Measurements from ENCODE around the gene ABHD13.
"Not testable (repeated sequence)": the region's sequence is repeated elsewhere in the genome, so short reads cannot be mapped to it uniquely, and the experiment has no call there.

The ABHD13 gene

DNA sequence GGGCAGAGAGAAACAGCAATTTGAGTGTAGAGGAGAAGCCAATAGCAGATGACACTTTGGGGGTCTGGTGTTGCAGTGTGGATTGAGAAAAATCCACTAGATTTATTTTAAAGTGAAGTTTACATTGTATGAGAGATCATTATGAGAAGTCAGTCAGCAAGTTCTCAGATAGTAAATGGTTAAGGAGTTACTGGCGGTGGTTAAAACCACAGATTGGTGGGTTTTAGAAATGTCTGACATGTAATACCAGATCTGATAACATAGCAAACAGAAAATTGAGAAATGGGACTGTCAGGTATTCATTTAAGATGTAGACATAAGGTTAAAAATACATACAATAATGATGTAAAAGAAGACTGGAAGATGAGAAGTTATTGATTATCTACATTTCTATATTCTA lies 7.2 kb downstream of the ABHD13 start:
- no peak for DNase-seq

DNA sequence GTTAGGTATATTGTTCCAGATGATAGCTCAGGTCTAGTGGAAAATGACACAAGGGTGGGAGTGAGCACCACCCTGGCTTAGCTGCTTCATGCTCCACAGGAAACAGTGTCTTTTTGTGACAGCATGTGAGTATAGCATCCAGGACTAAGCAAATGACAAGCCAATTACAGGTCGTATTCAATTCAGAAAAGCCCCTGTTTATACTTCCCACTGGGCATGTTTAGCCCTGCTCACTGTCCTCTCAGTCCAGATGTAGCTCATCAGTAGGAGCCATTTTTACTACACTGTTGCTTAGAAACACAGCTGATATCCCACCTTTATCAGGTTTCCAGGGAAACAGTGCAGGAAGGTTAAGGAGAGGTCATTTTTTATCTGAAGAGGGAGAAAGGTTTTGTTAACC lies 8.0 kb downstream of the ABHD13 start:
- DNase-seq, result no peak

DNA sequence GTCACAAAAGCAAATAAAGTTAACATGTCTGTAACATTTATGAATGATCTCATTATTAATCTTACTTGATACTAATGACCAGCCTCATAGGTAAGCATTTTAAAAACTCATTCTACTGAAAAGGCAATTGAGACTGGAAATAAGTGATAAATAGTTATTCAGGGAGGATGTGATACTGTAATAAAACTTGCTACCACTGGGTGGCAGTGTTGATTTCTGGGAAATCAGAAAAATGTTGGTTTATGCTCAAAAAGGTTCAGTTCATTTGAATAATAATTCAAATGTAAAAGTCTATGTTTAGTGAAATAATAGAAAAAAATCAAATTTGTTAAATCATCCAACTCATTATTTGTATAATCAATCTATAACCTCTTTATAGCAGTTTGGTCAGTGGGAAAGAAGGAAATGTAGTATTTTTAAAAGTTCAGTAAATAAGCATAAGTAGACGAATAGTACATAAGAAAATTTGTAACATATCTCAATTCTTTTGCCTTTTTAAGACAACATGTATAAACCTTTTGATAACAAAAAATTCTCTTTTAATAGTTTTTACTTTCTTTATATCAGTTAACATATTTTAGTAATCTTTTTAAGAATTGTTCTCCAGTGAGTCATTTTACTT lies 9.6 kb downstream of the ABHD13 start:
- DNase-seq, result no peak

DNA sequence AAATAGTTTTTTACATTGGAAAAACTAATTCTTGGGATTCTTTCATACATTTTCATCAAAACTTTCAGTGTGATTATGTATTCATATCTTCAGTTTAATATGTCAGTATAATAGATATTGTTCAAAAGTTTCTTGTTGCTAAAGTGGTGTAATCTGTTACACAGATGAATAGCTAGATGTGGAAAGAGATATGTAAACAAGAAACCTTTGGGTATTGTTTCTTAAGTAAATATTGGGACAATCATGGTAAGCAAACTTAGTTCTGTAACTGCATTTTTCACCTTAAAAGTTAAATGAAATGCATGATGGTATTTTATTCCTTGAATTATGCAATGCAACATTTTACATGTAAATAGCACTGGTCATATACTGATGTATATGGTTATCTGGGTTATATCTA lies 12.2 kb downstream of the ABHD13 start:
- no peak for DNase-seq

DNA sequence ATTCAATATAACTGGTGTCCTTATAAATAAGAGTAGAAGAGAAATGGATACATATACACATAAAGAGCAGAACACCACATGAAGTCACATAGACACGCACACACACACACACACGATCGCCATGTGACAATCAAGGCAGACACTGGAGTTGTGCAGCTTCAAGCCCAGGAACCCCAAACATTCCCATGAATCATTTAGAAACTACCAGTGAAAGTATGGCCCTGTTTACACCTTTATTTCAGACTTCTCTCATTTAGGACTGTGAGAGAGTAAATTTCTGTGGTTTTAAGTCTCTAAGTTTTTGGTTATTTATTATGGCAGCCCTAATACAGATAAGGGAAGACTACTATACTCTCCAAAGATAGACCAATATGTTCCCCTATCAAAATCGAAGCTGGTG lies 31.0 kb downstream of the ABHD13 start:
- no peak for DNase-seq

DNA sequence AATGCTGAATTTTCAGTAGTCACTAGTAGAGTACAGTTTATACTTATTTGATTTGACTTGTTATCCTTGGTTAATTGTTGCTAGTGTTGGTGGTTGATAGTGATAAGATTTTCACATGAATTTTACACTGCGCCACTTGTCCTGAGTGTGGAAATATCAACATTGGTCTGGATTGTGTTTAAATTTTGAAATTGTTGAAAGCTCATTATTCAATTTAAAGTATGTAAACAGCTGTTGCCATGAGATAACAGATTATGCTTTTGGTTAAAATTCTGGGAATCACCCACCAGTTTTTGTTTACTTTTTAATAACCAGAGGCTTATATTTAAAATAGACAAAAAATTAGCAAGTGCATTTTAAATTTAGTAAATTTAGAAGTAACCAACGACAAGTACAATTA lies 39.1 kb downstream of the ABHD13 start:
- no peak for DNase-seq

DNA sequence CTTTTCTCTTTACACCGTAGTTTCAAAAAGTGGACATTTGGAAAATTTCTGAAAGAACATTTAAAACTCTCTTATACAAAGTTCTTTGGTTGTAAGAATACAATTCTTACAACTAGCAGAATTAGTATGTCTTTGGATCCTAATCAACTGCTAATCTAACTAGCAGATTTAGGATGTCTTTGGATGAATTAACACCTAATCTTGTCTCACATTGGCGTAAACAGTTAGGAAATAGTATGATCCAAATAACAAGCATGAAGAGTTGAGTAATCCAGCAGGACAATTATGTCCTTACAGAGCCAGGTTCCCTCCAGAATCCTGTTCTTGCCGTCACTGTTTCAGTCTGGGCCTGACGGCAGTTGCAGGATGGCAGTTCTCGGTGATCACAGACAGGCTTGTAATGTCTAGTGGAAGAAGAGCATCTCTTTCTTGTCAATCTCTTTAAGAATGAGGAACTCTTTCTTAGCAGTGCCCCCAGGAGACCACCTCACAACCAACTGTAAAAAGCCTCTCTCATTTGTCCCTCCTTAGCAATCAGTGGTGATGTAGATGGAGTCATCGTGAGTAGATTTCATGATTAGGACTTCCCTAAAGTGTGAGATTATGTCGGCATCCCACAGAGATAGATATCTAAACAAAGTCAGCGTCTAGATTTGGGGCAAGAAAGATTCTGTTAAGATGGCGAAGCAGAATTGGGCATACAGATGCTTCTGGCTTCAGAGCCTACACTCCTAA lies 45.6 kb downstream of the ABHD13 start:
- no peak for DNase-seq

DNA sequence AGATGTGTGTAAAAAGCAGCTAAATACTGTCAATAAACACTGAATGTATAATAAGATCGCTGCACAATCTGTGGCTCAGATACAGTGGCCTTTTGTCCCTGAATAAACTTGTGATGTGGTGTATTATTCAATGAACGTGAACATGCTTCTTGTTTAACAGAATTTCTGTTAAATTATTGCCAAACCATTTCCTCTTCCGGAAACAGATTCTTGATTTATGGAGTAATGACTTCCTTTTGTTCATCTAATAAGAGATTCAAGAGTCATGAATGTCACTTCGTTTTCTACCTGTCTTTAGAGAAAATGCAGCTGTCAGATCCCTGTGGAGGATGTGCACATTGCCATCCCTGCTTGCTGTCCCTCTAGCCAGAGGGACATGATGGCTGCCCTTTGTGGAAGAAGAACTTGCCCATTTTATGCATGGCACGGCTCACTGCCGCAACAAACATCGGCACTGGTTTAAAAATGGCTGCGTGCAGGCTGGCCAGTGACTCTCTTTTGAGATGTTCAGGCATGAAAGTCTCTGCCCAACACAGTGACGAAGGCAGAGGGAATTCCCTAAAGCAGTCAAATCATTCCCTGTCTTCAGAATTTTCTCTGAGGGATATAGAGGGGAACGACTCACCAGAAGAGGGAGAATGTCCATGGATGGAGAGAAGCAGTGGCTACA lies 48.3 kb downstream of the ABHD13 start:
- no peak for DNase-seq

DNA sequence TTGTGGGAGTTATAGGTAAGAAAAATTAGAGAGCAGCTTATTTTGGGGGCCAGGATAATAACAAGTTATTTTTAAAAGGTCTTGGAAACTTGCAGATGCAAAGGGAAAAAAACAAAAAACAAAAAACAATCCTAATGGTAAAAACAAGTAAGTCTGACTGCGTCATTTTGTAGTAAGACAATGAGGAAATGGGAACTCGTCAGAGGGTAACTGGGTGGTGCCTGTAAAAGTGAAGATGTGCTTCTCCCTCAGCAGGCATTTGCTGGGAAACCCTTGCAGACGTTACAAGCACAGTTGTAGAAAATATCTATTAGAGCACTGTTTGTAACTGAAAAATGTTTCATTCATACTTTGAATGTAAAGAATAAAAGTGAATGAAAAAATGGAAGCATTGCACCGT lies 49.2 kb downstream of the ABHD13 start:
- DNase-seq, result no peak

DNA sequence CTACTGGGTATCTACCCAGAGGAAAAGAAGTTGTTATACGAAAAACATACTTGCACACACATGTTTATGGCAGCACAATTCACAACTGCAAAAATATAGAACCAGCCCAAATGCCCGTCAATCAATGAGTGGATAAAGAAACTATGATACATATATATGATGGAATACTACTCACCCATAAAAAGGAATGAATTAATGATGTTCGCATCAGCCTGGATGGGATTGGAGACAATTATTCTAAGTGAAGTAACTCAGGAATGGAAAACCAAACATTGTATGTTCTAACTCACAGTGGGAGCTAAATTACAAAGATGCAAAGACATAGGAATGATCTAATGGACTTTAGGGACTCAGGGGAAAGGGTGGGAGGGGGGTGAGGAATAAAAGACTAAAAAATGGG lies 49.7 kb downstream of the ABHD13 start:
- not testable (repeated sequence) for DNase-seq

DNA sequence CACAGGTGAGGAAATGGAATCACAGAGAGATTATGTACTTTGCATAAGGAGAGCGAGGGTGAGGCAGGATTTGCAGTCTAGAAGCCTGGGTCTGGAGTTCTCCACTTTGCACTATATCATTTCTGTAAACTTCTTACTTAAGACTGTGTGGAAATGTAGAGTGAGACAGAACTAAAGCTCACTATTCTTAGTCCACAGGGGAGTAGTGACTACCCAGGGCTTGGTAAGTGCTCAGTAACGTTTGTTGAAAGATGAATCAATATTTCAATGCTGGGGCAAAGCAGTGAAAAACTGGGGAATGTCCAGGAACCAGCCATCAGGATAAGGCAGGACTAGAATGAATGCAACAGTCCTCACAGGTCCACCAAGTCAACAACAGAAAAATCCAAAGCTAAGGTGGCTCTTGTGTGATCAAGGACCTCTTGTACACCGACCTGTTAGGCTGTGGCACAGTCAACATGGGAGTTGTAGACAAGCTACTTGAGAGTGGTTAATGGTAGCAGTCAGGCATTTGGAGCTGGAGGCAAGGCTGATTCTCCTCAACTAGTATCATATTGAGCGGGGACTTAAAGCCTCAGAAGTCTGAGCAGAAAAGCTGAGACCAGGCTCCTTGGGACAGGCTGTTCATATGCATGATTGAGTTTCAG lies 50.4 kb downstream of the ABHD13 start:
- no peak for DNase-seq

DNA sequence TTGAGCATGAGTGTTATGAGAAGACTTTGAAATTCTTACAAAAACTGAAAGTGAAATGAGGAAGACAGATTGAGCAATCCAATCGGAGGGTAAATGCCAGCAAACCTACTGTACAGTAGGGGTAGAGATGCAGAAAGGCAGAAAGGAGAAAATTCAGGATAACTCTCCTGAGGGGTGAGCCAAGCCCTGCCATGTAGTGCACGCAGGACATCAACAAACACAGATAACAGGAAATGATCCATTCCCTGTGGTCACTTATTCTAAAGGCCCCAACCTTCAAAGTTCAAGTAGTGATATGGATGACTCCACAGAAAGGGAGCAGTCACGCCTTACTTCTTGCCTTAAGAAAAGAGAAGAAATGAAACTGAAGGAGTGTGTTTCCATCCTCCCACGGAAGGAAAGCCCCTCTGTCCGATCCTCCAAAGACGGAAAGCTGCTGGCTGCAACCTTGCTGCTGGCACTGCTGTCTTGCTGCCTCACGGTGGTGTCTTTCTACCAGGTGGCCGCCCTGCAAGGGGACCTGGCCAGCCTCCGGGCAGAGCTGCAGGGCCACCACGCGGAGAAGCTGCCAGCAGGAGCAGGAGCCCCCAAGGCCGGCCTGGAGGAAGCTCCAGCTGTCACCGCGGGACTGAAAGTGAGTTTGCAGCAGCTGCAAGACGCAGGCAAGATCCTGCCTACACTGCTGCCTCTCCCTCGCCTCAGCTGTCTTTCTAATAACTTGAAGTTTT lies 51.6 kb downstream of the ABHD13 start, which contains the start of gene TNFSF13B:
TSS of gene TNFSF13B (plus strand) at position 118 of the 728 bp plus-strand sequence. CDS start at position 296, 178 bp downstream.
- DNase-seq, result peak; percentile 36

DNA sequence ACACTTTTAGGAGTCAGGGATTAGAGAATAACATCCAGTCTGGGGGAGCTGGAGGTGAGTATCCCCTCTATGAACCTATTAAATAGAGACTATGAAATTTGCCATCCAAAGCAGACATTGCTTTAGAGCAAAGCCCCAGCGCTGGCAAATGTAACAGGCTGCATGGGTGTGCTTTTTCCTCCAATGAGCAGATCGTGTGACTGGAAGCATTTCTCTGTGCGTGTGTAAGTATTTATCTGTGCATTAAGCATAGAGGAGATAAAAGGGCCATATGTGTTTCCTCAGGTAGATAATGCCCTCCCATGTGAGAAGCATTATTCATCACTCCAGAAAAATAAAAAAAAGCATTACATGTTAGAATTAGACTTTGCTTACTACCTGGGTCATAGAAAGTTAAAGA lies 52.2 kb downstream of the ABHD13 start:
- DNase-seq, result no peak

DNA sequence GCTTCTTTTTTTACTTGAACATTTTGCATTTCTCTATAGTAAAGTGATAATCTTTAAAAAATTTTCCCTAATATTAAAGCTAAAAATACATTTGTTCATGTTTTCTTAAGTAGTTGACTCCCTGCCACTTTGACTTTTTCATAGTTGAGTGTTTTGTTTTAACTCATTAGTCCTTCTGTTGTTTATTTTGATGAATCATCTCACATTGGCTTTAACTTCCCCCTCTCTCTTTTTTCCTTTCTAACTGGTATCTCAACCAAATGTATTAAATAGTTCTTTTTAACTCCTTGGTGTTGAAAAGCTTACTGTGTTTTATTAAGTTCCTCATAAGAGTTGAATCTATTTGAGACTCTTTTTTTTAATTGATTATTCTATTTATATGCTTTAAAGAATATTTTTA lies 54.1 kb downstream of the ABHD13 start:
- DNase-seq, result no peak

DNA sequence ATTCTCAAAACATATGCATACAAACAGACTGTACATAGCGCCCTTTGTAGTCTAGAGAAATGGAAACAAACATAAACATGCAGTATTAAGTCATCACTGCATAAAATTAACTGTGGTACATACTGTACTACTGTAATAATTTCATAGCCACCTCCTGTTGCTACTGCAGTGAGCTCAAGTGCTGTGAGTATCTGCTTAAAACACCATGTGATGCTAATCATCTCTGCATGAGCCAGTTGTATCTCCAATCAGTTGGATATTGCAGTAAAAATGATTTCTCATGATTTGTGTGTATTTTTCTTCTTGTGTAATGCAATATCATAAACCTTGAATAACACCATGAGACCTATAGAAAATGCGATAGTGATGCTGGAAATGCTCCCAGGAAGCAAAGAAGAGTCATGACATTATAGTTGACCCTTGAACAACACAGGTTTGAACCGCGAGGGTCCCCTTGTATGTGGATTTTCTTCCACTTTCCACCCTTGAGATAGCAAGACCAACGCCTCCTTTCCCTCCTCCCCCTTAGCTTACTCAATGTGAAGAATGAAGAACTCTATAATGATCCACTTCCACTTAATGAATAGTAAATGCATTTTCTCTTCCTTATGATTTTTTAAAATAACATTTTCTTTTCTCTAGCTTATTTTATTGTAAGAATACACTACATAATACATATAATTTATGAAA lies 55.4 kb downstream of the ABHD13 start:
- no peak for DNase-seq

DNA sequence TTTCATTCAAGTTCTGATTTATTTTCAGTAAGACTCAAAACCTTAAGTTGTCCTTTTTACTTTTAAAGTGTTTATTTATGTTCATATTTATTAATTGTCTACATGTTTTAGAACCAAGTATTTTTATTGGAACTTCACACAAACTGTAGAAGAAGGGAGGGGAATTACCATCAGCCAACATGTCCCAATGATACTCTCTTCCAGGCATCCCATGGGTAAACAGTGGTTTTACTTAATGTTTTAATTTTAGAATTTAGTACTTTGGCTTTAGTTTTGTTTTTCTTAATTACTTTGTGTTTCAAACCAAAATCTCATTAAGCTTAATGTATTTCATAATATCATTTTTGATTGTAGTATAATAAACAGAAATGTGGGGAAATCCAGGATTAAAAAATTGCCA lies 56.5 kb downstream of the ABHD13 start:
- DNase-seq, result no peak

DNA sequence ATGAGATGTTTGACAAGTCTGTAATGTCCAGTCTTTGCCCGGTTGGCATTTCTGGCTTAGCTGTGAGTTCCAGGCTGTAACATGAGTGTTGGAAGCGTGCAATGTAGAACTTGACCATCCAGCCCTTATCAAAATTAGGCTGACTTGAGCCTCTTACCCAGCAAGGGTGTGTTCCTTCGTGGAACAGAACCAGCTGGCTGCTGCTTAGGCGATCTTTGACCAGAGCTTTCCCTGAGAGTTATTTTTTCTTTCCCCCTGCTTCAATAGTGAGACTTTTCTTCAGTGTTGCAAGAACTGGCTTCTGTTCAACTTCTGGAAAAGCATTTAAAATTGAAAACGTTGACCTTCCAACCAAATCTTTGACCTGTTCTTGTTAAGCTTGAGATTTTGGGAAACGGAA lies 57.9 kb downstream of the ABHD13 start:
- DNase-seq, result no peak

DNA sequence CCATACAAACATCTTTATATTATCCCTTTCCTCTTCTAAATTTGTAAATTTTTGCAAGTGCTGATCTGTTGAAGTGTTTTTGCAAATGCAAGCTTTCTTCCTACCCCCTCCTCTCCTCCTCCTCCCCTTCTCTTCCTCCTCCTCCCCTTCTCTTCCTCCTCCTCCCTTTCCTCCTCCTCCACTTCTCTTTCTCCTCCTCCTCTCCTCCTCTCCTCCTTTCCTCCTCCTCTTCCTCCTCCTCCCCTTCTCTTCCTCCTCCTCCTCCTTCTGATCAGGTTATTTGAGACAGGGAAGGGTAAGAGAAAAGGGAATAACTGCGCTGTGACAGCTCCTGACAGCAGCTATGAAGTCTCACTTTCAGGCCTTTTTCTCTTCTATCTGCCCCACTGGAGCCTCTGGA lies 60.3 kb downstream of the ABHD13 start:
- no peak for DNase-seq

DNA sequence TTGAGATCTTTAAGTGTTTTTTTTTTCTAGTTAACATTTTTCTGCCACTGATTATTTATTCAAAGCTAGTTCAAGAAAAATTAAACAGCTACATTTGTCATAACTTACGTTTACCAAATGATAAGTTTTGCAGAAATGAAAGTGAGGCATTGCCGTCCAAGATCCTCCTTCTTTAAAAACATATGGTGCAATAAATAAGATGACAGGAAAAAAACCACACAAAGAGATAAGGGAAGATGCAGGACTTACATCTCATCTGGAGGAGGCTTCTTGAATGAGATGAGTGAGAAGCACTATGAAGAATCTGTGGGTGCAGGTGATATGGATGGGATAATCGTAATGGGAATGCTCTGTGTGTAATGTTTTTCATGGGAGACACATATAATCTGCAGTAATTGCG lies 63.7 kb downstream of the ABHD13 start:
- no peak for DNase-seq

DNA sequence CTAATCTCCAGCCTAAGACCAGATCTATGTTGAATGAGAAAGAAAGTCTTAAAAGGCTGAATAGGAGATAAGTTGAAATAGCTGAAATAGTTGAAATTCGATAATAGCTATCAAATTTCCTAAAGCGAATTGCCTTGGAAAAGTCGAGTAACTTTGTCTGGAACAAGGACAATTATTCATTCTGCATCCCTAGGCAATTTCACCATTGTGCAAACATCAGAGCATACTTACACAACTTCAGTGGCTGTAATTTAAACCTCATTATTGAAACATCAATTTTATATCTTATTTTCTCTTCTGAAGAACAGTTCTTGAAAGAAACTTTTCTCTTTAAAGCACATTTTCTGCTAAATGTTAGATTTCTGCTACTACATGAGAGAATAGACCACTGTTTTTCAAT lies 64.9 kb downstream of the ABHD13 start:
- no peak for DNase-seq

Measured in NK-92 treated with Interleukin-12 subunit alpha and Interleukin-12 subunit beta, amount 100 ng/mL, for 24 hours (cell line).